GM12892 (cell line): ENCODE measurements around the gene SLIT3.

Experiments used
- POLR2A ChIP-seq: IDR thresholded peaks from 2 replicates; pipeline ENCODE4 v1.6.1; 2011; ENCODE audit warnings: low read depth, low read length, control low read depth
- POLR2AphosphoS5 ChIP-seq: IDR thresholded peaks from 2 replicates; pipeline ENCODE4 v1.6.1; 2011; ENCODE audit warnings: low read depth, low read length, control low read depth

DNA sequence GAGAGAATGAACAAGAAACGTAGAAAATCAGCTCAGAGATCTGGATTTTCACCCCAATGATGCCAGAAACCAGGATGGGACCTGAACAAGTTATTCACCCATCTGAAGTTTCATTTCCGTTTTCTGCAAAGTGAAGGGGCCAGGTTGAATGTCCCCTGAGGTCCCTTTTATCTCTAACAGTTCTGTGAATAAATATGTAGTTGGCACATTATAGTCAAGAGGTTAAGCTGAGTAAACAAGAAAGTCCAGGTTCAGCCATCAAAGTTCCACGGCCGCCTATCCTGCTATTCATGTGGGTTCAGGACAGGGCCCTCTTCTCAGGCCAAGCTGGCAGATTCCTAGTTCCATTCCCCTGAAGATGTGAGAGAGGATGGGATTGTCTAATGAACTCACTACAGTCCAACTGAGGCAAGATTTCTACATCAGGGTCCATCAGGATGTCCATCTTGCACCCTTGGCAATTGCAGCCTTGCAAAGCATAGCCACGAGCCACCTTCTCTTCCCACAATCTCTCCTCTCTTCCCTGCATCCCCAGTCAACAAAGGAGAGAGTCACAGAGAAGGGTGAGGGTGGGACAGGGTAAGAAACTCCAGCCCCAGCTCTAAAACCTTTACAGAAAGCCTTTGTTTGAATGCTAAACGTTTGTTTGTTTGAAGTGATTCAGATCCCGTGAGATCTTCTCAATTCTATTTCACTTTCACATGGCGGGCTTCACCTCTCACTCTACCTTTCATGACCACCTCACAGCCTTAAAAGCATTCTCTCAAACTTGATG, 311.0 kb downstream of the SLIT3 start:
- TF ChIP-seq POLR2A: no peak
- TF ChIP-seq POLR2AphosphoS5: no peak
